ENCODE results near the gene RAPGEF4.

Gene RAPGEF4

DNA sequence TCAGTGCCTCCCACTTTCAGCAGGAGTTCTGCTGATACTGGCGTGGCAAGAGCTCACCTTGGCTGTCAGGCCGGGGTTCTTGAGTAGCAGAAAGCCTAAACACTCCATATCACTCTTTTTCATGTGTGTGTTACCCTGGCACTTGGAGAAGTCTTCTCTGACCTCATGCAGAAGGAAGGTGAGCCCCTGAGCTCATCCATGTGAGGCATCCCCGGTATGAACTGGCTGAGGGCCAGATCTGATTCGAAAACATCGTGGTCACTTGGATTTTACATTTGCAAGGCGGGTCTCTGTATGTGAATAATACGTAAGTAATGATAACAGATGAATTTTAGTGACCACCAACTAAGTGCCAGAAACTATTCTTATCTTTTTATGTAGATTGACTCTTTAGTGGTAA lies 93.6 kb downstream of the RAPGEF4 start:
- DNase-seq = no peak

DNA sequence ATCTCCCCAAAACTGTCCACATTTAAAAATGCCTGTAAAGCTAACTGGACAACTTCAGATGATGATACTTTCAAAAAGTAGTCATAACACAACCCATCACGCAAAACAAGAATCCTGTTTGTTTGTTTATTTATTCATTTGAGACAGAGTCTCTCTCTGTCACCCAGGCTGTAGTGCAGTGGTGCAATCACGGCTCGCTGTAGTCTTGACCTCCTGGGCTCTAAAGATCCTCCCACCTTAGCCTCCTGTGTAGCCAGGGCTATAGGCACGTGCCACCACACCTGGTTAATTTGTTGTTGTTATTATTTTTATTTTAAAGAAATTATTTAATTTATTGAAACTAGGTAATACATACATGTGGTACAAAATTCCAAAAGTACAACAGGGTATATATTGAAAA lies 94.8 kb downstream of the RAPGEF4 start:
- DNase-seq = no peak

DNA sequence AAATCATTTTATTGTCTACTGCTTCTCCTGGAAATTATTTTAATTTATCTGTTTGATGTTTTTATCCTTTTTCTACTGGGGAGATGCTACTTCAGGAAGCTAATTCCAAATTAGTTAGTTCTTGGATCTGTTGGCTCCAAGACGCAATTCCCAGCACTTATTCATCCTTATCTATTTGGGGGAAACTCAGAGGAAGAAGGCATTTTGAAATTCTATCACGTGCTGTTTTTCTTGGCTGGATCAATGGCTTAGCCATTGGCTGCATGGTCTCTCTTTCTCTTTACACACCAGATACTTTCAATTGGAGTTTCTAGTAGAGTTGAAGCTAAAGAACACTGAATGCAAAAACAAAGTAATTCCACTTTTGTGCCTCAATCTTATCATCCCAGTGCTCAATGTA lies 98.3 kb downstream of the RAPGEF4 start:
- DNase-seq = no peak

DNA sequence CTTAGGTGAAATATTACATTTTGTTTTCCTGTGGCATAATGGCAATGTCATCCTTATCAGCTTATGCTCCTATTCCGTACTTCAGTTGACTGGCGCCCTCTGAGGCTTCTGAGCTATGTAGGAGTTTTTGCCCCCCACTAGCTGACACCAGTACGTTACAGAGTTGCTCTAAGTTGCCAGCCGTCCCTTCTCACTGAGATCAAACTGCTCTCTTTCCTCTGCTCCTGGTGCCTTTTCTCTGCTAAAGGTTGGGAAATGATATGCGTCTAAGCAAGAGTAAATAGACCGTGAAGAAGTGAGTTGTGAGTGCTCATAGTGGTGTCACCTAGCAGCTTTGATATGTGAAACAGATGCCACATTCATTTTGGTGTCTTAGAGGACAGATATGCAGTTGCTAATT lies 99.2 kb downstream of the RAPGEF4 start:
- DNase-seq = no peak

DNA sequence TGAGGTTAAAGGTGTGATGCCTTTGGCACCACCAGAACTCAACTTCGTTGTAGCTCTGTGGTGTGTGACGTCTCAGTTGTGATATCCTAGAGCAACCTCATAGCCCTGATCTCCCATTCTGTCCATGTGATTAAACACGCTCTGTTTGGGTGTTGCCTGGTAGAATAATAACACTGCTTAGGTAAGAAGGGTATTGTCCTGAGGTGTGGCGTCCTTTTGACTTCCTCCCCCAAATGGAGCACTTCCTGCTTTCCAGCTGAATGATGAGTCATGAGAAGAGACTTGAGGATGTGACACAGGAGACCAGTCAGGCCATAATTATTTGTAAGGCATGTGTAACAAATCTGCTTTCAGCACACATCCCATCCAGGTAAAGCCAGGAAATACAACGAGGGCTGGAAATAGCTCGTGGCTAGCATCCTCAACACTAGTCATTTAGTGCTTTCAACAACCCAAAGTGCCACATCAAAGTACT lies 100.7 kb downstream of the RAPGEF4 start:
- DNase-seq = no peak

DNA sequence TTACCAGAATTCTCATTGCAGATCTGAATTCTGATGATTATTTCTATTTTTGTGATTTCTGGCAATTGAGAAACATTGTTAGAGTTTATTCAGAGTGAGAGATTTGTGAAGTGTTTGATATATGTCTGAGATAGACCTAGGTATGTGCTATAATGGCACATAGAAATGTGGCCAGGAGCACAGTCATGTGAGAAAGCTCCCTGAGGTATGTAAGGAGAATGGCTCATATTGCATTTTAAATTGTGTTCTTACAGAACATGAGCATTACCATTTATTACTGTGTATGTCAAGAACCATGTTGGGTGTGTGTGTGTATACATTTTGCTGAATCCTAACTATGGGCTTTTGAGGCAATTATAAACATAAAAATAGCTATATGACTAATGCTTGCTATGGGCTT lies 101.2 kb downstream of the RAPGEF4 start:
- no peak for DNase-seq

DNA sequence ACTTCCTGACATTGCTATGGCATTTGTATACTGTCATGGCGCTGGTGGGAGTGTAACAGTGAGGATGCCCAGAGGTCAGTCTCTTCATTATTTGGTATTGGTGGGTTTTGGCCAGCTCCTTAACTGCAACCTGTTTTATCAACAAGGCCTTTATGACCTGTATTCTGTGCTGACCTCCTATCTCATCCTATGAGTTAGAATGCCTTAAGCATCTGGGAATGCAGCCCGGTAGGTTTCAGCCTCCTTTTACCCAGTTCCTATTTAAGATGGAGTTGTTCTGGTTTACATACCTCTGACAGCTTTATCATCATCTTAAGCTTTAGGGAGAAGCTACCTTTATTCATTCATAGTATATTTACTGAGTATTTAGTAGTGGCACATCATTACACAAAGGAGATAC lies 103.8 kb downstream of the RAPGEF4 start:
- DNase-seq = no peak

DNA sequence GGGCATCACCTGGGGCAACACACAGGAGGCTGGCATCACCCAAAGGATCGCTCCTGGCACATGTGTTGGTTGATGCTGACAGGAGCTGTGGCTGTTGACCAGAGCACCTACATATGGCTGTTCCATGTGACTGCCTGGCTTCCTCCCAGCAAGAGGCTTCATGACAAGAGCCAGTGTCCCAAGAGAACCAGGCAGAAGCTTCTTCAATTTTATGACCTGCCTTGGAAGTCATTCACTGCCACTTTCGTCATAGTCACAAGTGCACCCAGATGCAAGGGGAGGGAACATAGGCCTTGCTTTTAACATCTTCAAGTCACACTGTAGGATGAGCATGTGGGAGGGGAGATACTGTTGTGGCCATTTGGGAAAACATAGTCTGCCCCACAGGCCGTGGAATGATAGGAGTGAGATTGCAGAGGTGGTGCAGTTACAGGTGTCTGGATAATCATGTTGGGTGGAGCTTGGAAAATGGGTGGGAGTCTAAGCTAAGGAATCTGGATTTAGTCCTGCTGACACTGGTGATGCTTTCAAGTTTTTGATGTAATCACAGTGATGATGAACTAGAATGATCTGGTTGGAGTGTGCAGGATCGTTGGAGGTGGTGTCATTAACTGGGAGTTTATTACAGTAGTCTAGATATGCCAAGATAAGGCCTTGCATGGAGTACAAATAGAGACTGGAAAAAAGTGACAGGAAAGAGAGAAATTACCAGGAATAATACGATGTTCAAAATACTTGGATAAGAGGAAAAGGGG lies 107.0 kb downstream of the RAPGEF4 start:
- DNase-seq = no peak

DNA sequence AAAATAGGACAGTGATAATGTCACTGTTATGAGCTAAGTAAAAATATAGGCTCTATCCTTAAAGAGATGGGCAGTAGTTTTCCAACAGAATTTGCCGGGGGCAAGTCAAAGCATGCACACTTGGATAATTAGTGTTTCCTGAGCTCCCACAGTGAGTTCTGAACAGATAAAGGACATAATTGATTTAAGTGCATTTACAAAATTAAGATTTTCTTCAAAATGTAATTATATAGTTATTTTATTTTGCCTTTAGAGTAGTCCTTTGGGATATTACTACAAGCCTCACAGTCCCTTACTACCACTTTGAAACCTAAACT lies 107.6 kb downstream of the RAPGEF4 start:
- no peak for DNase-seq

DNA sequence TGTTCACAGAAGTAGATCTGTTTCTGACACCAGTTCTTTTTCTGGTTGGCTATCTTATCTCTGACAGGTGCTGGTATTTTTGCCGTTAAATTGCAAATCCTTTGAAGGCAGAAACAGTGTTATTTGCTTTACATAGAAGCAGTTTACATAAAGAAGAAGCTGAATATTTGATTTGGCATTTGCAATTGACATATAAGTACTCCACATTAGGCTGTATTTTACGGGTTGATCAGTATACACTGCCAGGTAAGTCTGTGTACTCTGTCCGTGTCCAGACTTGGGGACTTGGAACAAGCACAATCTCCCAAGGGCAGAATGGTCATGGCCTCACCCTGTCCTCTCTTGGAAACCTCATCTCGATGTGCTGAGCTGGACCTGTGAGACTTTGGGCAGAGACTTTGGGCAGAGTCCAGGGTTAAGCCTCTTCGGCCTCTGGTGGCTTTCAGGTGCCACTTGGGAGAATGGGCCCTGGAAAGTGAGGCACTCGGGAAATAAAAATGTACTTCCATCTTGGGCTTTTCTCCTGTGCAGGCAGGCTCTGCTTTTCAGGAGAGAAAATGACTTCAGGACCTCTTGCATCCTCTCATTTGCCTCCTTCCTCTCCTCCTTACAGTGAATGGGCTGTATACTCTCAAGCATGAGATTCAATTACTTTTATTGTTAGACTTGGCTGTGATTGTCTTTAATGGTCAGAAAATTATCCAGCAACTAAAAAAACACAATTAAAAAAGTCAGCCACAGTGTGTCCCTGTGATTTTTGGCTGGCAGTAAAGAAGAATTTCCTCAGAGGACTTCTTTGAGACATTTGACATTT lies 108.5 kb downstream of the RAPGEF4 start:
- DNase-seq = no peak

DNA sequence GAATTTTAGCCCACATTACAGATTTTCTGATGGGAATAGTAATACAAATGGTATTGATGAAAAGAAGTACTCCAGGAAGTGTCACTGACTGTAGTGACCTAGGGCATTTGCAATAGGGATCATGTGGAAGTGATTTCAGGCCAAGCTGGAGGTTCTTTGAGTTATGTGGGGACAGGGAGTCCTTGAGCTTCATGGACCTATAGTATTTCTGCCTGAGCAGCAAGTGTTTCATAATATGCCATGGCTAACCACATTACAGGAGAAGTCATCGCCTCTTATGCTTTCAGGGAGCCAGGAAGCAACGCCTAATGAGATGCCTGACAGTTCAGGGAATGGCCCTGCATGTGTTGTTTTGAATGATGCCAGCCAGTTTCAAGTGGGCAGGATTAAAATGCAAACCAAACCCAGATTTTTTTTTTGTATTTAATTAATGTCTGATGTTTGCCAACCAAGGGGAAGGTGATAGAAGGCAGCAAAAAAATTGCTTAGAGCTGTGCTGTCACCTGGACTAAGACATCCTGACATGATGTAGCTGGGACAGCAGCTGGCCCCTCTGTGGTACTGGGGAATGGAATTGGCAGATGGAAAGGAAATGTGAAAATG lies 109.5 kb downstream of the RAPGEF4 start:
- DNase-seq = no peak

DNA sequence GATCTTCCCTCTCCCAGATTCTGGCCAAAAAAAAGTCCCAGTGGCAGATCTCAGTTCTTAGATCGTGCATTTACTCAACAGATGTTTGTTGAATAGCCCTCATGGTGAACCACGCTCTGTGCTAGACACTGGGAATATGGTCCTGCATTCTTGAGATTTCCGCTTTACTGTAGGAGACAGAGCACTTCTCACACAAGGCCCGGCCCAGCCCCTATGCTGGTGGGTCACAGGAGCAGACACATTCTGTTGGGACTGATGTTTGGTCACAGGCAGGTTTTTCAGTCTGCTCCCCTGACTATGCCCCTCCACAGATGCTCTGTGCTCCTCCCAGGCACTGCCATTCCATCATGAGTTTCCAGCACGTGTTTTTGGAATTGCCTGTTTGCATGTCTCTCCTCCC lies 110.9 kb downstream of the RAPGEF4 start:
- DNase-seq = no peak

DNA sequence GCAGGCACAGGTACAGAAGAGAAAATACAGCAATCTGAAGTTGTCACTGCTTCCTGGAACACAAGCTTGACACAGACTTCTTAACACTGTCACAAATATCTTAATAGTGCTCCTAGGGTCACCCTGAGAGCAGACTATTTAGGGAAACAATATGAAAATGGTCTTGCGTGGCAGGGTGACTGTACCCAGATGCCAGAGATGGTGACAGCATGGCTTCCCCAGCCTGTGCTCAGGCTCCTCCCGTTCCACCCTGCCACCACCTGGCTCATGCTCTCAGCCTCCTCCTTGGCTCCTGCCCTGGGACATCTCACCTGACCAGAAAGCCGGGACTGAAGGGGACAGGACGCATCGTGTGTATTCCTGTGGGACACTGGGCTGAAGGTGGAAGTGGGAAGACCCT lies 111.5 kb downstream of the RAPGEF4 start:
- no peak for DNase-seq

DNA sequence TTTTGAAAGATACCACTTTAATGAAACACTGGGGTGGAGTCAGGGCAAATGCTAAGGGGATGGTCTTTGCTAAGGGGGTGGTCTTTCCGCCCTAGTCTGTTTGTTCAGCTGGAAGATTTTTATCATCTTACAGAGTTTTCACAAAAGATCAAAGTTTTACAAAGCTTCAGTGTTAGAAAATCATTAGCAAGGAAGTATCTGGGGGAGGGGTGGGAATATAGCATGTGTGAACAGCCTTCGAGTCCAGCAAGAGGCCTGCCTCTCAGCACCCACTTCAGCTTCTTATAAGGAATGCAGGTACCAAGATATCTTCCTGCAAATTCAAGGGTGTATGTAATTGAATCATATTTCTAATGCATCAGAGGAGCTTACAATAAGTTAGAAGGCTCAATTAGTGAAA lies 112.9 kb downstream of the RAPGEF4 start:
- DNase-seq = no peak

DNA sequence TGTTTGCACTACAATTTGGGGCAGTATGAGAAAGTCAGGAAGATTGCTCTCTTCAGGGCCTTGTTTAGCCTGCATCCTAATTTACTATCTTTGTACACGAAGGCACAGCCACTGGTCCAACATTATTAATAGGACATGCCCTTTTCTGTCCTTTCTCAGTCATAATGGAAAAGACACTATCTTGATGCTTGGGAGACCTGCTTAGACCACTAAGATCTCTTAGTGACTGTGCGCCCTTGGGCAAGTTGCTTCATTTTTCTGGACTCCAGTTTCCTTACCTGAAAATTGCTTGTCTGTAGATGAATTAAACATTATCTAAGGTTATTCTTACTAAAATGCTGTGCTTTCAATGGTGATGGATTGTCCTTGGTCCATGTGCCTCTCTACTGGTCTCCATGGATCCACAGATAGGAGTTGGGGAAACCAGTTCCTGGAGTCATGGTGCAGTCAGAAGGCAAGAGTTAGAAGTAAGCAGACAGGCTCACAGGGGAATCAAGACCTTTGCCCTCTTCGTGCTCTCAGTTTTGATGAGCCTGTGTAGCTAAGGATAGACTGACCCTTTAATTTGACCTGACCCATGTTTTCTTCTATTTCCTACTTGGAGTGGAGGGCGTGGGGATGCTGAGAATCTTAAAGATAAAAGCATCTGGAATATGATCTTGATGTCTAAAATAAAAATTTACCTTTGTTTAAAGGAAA lies 114.0 kb downstream of the RAPGEF4 start:
- DNase-seq = no peak

DNA sequence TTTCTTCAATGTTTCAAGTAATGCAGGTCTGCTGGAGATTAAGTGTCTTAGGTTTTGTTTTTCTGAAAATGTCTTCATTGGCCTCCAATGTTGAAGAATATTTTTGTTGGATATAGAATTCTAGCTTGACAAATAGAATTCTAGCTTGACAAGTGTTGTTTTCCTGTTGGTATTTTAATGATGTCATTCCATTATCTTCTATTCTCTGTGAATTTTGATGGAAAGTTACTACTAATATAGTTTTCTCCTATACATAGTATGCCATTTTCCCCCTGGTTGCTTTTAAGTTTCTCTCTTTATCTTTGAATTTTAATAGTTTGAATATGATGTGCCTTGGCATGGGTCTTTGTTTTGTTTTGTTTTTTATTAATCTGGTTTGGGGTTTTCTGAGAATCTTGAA lies 119.9 kb downstream of the RAPGEF4 start:
- no peak for DNase-seq

DNA sequence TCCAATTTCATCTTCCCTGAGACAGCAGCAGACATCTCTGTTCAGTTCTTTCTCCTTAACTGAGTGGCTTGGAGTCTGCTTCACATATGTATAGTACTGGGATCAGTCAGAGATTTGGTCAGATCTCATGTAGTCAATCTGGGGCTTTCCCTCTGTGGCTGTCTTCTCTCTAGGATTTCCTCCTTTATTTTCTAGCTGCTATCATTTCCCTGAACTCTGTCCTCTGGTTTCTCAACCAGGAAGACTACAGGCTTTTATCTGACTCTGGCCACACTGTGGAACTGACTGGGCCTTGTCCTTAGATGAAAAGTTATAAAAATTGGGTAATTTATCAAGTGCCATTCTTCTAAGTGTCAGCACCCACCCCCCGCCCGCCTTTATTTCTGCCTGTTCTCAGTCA lies 121.0 kb downstream of the RAPGEF4 start:
- DNase-seq = no peak

DNA sequence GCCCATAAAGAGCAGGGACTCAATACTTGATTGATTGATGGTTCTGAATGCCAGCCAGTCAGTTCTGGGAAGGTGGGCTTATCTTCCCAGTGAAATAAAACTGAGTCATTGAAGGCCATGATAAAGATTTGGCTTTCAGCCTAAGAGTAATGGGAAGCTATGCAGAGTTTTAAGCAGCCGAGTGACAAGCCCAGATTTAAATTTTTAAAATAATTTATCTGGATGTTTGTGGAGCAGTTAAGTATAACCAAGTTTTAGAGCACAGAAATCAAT lies 122.8 kb downstream of the RAPGEF4 start:
- DNase-seq = no peak

DNA sequence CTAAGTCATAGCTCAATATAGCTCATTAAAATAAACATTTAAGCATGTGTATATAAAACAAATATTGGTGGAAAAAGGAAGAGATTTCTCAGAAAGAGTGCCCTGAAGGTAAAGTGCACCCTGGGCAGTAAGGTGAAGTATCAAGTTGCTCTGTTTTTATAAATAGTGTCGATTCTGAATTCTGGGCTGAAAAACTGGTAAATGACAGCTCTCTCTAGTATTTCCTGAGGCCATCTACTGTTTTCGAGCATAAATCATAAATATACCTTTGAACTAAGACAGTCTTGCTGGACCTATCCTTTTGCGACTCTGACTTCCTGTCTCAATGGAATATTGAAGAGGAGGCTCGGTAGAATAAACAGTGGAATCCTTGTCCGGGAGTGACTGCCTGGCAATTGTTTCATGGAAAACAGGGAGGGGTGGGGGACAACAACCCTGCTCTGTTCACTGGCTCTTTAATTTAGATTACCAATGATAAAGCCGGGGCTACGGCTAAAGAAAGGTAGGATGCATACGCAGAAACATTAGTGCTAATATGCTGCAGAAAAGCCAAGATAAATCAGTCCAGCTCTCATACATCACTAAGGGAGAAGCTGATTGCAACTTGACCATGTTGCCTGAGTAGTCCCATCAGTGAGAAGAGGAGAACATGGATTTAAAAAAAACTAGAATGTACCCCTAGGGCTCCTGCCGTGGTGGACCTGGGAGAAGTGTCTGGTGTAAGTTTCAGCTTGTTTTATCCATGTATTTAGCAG lies 124.1 kb downstream of the RAPGEF4 start:
- no peak for DNase-seq

DNA sequence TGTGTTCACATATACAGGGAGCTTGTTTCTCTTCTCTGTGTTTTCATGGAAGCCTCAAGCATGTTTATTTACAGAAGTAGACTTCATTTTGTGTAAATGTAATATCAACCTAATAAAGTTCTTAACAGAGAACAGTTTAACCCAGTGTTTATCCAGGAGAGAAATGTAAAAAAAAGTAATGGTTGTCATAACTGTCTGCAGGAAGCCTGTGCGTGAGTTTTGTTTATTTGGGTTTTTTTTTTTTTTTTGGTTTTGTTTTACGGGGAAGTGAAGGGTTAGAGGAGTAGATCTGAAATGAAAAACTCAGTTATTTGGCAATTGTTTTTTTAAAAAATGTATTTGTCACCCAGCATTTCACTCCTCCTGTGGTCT lies 124.7 kb downstream of the RAPGEF4 start:
- no peak for DNase-seq

DNA sequence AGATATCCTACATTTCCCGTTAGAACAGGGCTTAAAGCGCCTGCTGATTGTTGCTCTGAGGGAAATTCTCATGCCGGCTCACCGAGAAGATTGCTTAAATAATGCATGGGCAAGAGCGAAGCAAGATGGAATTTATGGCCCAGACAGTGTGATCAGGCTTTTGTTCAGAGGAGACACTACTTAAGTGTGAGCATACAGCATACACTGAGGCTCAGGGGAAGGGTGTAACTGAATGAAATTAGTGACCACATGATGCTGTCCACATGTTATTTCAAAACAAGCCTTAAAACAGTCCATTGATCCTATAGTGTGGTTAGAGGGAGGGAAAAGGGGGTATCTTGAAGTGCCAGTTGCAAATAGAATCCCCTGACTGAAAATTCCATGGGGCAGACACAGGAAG lies 125.5 kb downstream of the RAPGEF4 start:
- DNase-seq = no peak

DNA sequence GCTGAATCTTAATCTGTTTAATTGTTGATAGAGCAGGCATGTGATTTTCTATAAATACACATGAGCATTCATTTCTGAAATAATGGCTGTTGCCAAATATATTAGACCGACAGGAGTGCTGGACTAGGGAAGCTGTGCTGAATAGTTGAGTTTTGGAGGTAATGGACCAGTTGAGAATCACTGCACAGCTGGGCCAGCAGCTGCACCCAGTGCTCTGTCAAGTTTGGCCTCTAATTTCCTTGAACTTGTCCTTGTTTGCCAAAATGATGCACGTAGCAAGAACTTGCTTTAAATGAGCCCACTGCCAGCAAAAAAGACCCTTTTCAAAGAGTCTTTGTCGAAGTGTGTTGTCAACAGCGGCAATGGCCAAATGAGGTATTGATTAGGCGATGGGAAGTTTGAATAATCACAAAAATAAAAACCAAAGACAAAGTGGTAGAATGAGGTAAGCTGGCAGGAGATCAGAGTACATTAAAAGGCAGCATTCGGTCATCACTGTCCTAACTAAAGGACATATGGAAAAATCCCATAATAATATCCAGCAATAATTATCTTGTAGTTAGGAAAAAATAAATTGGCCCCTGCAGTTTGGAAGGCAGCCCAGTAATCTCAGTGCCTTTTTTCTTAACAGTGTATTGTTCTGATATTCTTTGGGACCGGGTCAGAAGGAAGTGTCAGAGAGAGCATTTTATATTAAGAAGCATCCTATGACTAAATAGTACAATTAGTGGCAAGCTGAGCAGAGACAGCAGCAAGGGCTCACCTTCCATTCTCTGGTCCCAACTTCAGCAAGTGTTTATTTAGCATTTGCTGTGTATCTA lies 126.2 kb downstream of the RAPGEF4 start:
- DNase-seq = no peak
